NCI-H2107 treated with DMSO at 0.1 percent for 48 hours (cell line): ENCODE results near the gene PSENEN.

Source experiments
- DNase-seq: peaks from one replicate; lab custom pipeline; 2025; ENCODE audit not compliant: unreplicated experiment; lab: John Stamatoyannopoulos, UW

PSENEN gene

GRCh38 chr19:35750167-35750566 is 4.7 kb downstream of the PSENEN start:
- no peak for DNase-seq

DNA sequence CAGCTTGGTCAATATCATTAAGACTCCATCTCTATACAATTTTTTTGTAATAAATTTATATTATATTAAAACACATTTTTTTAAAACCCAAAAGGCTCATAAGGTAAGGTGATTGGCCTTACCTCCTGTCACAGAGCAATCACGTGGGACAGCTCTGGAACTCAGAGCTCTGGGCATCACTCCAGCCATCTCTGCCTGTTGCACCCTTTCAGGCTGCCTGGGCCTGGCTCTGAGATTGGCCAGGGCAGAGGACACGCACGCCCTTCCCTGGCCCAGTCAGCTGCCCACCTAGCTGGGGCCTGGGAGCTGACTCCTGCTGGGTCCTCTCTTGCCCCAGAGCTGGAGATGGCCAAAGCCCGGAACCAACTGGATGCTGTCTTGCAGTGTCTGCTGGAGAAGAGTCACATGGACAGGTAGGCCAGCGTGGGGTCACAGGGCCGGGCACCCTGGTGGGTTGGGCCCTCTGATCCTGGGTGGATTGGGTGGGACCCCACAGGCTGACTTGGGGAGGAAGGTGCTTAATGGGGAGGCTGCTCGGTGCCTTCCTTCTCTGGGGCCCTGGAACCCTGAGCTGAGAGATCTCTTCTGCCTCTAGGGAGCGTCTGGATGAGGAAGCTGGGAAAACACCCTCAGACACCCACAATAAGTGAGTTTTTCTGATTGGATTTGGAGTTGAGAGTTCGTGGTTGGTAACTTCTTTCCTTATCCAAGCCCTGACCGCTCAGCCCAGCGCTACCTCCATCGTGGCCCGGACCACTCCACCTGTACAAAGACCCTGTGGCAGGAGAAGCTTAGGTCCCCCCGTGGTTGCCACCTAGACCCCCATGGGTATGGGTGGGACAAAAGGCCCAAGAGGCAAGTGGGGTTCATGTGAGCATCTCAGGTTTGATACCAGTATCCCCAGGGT is 6.6 kb downstream of the PSENEN start:
- no peak for DNase-seq

- DNase-seq, result no peak
Observed at GRCh38 chr19:35752746-35753350, 7.4 kb downstream of the PSENEN start.

DNA sequence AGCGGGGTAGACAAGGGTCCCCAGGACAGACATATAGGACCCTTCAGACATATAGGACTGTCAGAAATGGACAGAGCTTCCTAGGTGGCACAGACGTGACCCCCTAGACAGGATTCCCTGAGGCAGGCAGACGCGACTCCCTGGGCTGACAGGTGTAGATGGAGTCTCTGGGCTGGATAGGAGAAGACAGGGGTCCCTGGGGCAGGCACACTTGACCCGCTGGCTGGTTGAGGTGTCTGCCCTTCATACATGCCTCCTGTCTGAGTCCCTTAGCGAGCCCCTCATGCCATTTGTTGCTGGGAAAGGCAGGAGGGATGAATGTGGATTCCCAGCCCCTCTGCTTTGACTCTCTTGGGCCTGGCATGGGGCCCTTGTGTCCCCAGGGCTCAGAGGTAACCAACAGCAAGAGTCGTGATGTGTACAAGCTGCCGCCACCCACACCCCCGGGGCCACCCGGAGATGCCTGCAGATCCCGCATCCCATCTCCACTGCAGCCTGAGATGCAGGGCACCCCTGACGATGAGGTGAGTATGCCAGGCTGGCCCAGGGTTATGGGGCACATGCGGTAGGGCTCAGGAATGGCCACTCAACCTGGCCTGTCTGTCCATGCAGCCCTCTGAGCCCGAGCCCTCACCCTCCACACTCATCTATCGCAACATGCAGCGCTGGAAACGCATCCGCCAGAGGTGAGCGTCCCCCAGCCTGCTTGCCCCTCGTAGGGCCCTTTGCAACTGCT is 8.4 kb downstream of the PSENEN start:
- DNase-seq, result no peak

DNA sequence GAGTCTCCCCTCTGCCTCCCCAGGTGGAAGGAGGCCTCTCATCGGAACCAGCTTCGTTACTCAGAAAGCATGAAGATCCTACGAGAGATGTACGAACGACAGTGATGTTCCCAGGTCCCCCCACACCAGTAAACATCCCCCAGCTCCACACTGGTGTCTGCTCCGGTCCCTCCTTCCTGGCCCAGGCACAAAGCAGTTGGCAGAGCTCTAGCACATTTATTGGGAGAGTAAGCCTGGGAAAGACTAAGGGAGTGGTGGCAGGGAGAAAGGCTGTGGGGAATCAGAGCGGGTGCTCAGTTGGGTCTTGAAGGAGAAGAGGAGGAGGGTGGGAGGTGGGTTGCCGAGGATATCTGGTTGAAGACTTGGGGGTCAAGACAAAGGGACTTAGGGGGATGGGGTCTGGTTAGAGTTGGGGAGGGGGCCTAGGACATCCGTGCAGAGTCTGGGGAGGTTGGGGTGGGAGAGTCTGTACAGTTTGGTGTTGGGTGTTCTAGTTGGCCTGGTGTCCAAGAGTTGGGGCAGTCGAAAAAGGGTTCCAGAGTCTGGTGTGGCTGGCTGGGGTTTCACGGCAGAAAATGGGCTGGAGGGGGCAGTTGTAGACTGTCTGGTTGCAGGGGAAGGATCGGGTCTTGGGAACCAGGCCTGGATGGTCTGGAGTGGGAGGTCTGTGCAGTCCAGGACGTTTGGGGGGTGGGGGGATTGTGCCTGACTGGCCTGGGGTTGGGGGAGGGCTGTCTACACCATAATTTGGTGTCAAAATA is 9.1 kb downstream of the PSENEN start:
- no peak for DNase-seq

DNA sequence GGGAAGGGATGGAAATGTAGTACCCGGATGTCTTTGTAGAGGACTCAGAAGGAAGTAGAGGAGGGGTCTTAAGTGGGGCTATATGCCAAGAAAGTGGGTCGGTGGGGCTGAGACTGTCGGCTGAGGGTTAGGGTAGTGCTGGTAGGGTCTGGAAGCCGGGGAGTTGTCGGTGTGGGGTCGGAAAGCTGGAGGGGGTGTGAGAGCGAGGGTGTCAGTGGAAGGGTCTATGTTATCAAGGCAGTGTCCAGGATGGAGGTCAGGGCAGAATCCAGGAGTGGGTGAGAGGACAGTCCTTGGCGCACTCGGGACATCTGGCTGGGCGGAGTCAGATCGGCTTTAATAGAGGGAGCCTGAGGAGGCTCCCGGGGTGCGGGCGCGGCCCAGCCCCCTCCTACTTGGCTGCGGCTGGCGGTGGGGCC is 9.7 kb downstream of the PSENEN start:
- no peak for DNase-seq

GRCh38 chr19:35755550-35756376 is 10.3 kb downstream of the PSENEN start:
- DNase-seq, result no peak

- DNase-seq, result no peak
Observed at GRCh38 chr19:35756377-35757230, 11.2 kb downstream of the PSENEN start, which contains the start of gene HSPB6. Gene HSPB6, minus strand, starts transcription at chr19:35757029. Its CDS starts 21 bp downstream, at chr19:35757008.

DNA sequence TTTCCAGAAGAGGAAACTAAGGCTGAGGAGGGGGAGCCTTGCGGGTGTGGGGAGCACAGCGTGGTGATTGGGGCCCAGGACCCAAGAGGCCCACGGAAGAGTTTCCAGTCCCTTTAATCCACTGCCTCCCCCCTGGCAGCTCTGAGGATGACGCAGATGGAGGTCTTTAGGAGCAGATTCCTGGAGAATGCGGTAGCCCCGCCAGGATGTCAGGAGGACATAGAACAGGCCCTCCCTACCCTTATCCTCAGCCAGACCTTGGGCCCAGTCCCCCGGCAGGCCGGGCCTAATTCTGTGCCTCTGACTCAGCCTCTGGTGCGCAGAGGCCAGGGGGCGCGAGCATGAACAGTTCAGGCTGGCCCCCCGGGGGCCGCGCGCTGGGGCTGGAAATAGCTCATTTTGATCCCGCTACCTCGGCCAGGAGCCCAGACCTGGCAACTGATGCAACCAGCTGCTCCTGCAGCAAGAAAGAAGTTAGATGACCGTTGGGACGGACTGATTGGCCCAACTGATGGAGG is 11.8 kb downstream of the PSENEN start:
- DNase-seq, result no peak

- DNase-seq, result peak; percentile 98
Observed at GRCh38 chr19:35757749-35758608, 12.5 kb downstream of the PSENEN start, which contains the start of gene PROSER3. Gene PROSER3, plus strand, starts transcription at chr19:35758176. Its CDS starts 40 bp downstream, at chr19:35758216.

GRCh38 chr19:35759697-35760096 is 14.2 kb downstream of the PSENEN start:
- no peak for DNase-seq

DNA sequence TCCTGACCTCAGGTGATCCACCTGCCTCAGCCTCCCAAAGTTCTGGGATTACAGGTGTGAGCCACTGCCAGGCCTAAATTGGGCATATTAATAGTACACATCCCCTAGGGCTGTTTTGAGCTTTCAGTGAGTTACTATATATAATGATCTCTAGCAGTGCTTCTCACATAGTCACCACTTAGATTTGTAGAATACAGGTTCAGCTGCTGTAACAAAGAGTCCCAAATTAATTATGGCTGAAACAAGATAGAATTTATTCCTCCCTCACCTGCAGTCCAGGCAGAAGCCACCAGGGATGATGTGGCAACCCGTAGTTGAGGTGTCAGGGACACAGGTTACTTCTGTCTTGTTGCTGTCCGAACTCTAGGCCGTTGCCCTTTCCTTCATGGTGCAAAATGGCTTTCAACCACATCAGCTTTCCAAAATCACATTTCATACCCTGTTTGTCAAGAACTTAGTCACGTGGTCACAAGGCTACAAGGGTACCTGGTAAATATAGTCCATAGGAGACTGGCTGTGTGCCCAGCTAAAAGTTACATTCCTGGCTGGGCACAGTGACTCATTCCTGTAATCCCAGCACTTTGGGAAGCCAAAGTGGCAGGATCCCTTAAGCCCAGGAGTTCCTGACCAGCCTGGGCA is 15.4 kb downstream of the PSENEN start:
- DNase-seq, result no peak

- no peak for DNase-seq
Observed at GRCh38 chr19:35764432-35765315, 19.2 kb downstream of the PSENEN start.

- DNase-seq, result no peak
Observed at GRCh38 chr19:35766571-35767104, 21.2 kb downstream of the PSENEN start.

- no peak for DNase-seq
Observed at GRCh38 chr19:35767288-35768081, 22.0 kb downstream of the PSENEN start.
